Trophoblast cell (in vitro differentiated cells and primary cell): Measurements from ENCODE around the gene FITM1.

ENCODE experiments used
- DNase-seq, 2 donors: peaks; one replicate each; pipeline ENCODE4 v3.0.0-alpha.2; 2016
- H2AFZ ChIP-seq: 2 replicates; pipeline ENCODE4 v1.6.1; 2013; ENCODE audit warnings: low read length, moderate library complexity, mild to moderate bottlenecking; ENCODE audit not compliant: insufficient read depth, poor library complexity
- H2AK5ac ChIP-seq: 2 replicates; pipeline ENCODE4 v1.6.1; 2013; ENCODE audit warnings: mild to moderate bottlenecking, low read length
- H2BK120ac ChIP-seq: 2 replicates; pipeline ENCODE4 v1.6.1; 2013; ENCODE audit warnings: low read length, mild to moderate bottlenecking, moderate library complexity; ENCODE audit not compliant: insufficient read depth, poor library complexity
- H2BK12ac ChIP-seq: 2 replicates; pipeline ENCODE4 v1.6.1; 2013; ENCODE audit warnings: mild to moderate bottlenecking, low read length, moderate library complexity
- H2BK5ac ChIP-seq: 2 replicates; pipeline ENCODE4 v1.6.1; 2013; ENCODE audit warnings: low read length, low read depth, moderate library complexity, mild to moderate bottlenecking; ENCODE audit not compliant: poor library complexity
- H3K14ac ChIP-seq: 2 replicates; pipeline ENCODE4 v1.6.1; 2013; ENCODE audit warnings: mild to moderate bottlenecking, low read length
- H3K18ac ChIP-seq: 2 replicates; pipeline ENCODE4 v1.6.1; 2013; ENCODE audit warnings: mild to moderate bottlenecking, low read length
- H3K23ac ChIP-seq: 2 replicates; pipeline ENCODE4 v1.6.1; 2013; ENCODE audit warnings: low read length
- H3K27ac ChIP-seq: 2 replicates; pipeline ENCODE4 v1.5.1; 2013; ENCODE audit warnings: low read depth, mild to moderate bottlenecking, inconsistent platforms, low read length, moderate library complexity
- H3K27me3 ChIP-seq: 2 replicates; pipeline ENCODE4 v1.6.1; 2013; ENCODE audit warnings: inconsistent platforms, mild to moderate bottlenecking, low read length, moderate library complexity; ENCODE audit not compliant: insufficient read depth
- H3K36me3 ChIP-seq, 2 experiments: 1 replicate in 1 of 2; 2 replicates in 1 of 2; pipeline ENCODE4 v1.6.1; 2013; ENCODE audit warnings: low read length in 2 of 2, mild to moderate bottlenecking in 2 of 2, moderate library complexity in 1 of 2; ENCODE audit not compliant: insufficient read depth in 2 of 2, control insufficient read depth in 1 of 2
- H3K4ac ChIP-seq: 2 replicates; pipeline ENCODE4 v1.6.1; 2013; ENCODE audit warnings: low read depth, mild to moderate bottlenecking, low read length, moderate library complexity
- H3K4me1 ChIP-seq, 2 experiments: 1 replicate in 1 of 2; 2 replicates in 1 of 2; pipeline ENCODE4 v1.6.1; 2013; ENCODE audit warnings: low read length in 2 of 2, mild to moderate bottlenecking in 2 of 2, moderate library complexity in 1 of 2; ENCODE audit not compliant: insufficient read depth in 2 of 2, control insufficient read depth in 1 of 2
- H3K4me2 ChIP-seq: 2 replicates; pipeline ENCODE4 v1.6.1; 2013; ENCODE audit warnings: inconsistent platforms, mild to moderate bottlenecking, low read length, moderate library complexity
- H3K4me3 ChIP-seq: 2 replicates; pipeline ENCODE4 v1.5.1; 2013; ENCODE audit warnings: mild to moderate bottlenecking, low read depth, low read length, inconsistent platforms
- H3K79me1 ChIP-seq: one replicate; pipeline ENCODE4 v1.6.1; 2013; ENCODE audit warnings: low read length
- H3K79me2 ChIP-seq: 2 replicates; pipeline ENCODE4 v1.6.1; 2013; ENCODE audit warnings: low read length, mild to moderate bottlenecking; ENCODE audit not compliant: control insufficient read depth, insufficient read depth, poor library complexity
- H3K9ac ChIP-seq: 2 replicates; pipeline ENCODE4 v1.6.1; 2013; ENCODE audit warnings: mild to moderate bottlenecking, low read length
- H3K9me3 ChIP-seq: 2 replicates; pipeline ENCODE4 v1.6.1; 2013; ENCODE audit warnings: low read depth, mild to moderate bottlenecking, control low read depth, inconsistent platforms, low read length; ENCODE audit not compliant: insufficient read depth
- H4K12ac ChIP-seq: 2 replicates; pipeline ENCODE4 v1.6.1; 2013; ENCODE audit warnings: low read depth, mild to moderate bottlenecking, low read length, moderate library complexity
- H4K8ac ChIP-seq: 2 replicates; pipeline ENCODE4 v1.6.1; 2013; ENCODE audit warnings: low read depth, mild to moderate bottlenecking, low read length, moderate library complexity
- H4K91ac ChIP-seq: one replicate; pipeline ENCODE4 v1.6.1; 2013; ENCODE audit warnings: low read depth, mild to moderate bottlenecking, low read length, moderate library complexity
- WGBS: extraction: QIAGEN DNeasy Blood & Tissue Kit; methylation state at CpG from one replicate; pipeline ENCODE4 v1.1.7; 2013; ENCODE audit warnings: missing lambda C conversion rate; ENCODE audit not compliant: insufficient read length, insufficient coverage; ENCODE audit errors: extremely low coverage; 5-methylcytosine and 5-hydroxymethylcytosine counted together

FITM1 gene

GRCh38 chr14:24156840-24157239, 26.4 kb downstream of the FITM1 start:
- Histone ChIP-seq H3K27me3 (no peaks in the 10 kb centered on the region), H3K27ac (no peak overlapping the region), H3K4me2 (no peak overlapping the region), H4K12ac (no peak overlapping the region), H3K79me2 (peaks cover 2% of the 10 kb centered on the region), H3K36me3 (peaks cover 46 to 54% of the 10 kb centered on the region in 2 experiments), H3K9ac (no peak overlapping the region), H3K4me3 (no peak overlapping the region), H2BK120ac (no peak overlapping the region), H4K91ac (no peak overlapping the region), H3K79me1 (peaks cover 4% of the 10 kb centered on the region), H3K23ac (no peak overlapping the region), H3K4me1 (peaks cover 3 to 5% of the 10 kb centered on the region in 2 experiments), H4K8ac (no peak overlapping the region), H2AK5ac (no peak overlapping the region), H3K14ac (no peak overlapping the region), H3K9me3 (no peaks in the 10 kb centered on the region), H3K18ac (no peak overlapping the region), H2AFZ (no peak overlapping the region), H3K4ac (no peak overlapping the region), H2BK12ac (no peak overlapping the region), H2BK5ac (no peak overlapping the region)
- DNase-seq = no peak
- WGBS = no CpG with 5 or more reads among the region's 1 CpG

DNA sequence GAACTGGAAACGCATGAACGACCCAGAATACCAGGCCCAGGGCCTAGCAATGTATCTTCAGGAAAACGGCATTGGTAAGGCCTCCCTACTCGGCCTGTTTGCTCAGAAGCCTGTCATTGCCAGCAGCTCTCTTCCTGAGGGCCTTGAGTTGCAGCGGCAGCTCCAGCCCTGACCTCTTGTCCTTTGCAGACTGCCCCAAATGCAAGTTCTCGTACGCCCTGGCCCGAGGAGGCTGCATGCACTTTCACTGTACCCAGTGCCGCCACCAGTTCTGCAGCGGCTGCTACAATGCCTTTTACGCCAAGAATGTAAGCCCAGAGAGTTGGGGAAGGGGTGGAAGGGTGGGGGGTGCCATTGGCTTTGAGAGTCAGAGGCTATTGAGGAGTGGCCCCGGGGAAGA, 26.9 kb downstream of the FITM1 start:
- H3K79me2 ChIP-seq = peaks cover 2% of the 10 kb centered on the region
- no peak for DNase-seq
- no peak overlapping the region for H2BK5ac ChIP-seq
- H3K27ac ChIP-seq = no peak overlapping the region
- peaks cover 4% of the 10 kb centered on the region for H3K79me1 ChIP-seq
- no peak overlapping the region for H2BK12ac ChIP-seq
- WGBS = no CpG with 5 or more reads among the region's 12 CpGs
- H3K4me2 ChIP-seq = no peak overlapping the region
- H2AK5ac ChIP-seq = no peak overlapping the region
- no peak overlapping the region for H4K12ac ChIP-seq
- H3K4me3 ChIP-seq = no peak overlapping the region
- H3K23ac ChIP-seq = no peak overlapping the region
- no peak overlapping the region for H4K8ac ChIP-seq
- peaks cover 48 to 52% of the 10 kb centered on the region in 2 experiments for H3K36me3 ChIP-seq
- H3K9me3 ChIP-seq = no peaks in the 10 kb centered on the region
- H2AFZ ChIP-seq = no peak overlapping the region
- no peak overlapping the region for H3K4ac ChIP-seq
- H2BK120ac ChIP-seq = no peak overlapping the region
- H4K91ac ChIP-seq = no peak overlapping the region
- H3K14ac ChIP-seq = no peak overlapping the region
- H3K27me3 ChIP-seq = no peaks in the 10 kb centered on the region
- H3K18ac ChIP-seq = no peak overlapping the region
- H3K4me1 ChIP-seq = peaks cover 6 to 7% of the 10 kb centered on the region in 2 experiments
- no peak overlapping the region for H3K9ac ChIP-seq

DNA sequence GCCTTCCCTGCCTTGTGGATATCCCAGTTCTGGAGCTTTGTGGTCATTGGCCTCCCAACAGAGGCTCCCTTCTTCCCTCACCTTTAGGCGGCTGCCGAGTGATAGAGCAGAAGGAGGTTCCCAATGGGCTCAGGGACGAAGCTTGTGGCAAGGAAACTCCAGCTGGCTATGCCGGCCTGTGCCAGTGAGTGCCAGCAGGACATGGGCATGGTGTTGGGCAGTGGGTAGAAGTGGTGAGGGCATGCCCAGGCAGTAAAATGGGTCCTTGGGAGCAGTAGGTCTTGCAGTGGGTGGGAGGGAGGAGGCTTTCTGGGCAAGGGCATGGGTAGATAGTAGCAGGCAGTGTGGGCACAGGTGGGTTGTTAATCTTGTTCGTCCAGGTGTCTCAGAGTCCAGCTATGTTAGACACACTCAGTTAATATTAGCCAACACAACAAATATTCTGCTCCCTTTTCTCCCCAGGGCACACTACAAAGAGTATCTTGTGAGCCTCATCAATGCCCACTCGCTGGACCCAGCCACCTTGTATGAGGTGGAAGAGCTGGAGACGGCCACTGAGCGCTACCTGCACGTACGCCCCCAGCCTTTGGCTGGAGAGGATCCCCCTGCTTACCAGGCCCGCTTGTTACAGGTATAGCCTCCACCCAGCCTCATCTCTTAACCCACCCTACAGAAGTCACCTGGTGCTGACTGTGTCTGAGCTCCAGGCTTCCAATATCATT, 29.5 kb downstream of the FITM1 start:
- Histone ChIP-seq H2BK120ac (no peak overlapping the region), H3K4me2 (no peak overlapping the region), H3K23ac (no peak overlapping the region), H2AK5ac (no peak overlapping the region), H3K36me3 (peaks cover 66 to 67% of the 10 kb centered on the region in 2 experiments), H3K9me3 (no peaks in the 10 kb centered on the region), H3K18ac (no peak overlapping the region), H3K27me3 (no peaks in the 10 kb centered on the region), H2AFZ (no peak overlapping the region), H4K8ac (no peak overlapping the region), H4K91ac (no peak overlapping the region), H3K79me1 (peaks cover 4% of the 10 kb centered on the region), H3K4ac (no peak overlapping the region), H3K14ac (no peak overlapping the region), H2BK5ac (no peak overlapping the region), H3K9ac (no peak overlapping the region), H3K4me3 (no peak overlapping the region), H3K4me1 (peaks cover 6 to 7% of the 10 kb centered on the region in 2 experiments), H3K79me2 (peaks cover 2% of the 10 kb centered on the region), H2BK12ac (no peak overlapping the region), H4K12ac (no peak overlapping the region), H3K27ac (no peak overlapping the region)
- peak; percentile 35 to 62 for DNase-seq
- WGBS = no CpG with 5 or more reads among the region's 11 CpGs

DNA sequence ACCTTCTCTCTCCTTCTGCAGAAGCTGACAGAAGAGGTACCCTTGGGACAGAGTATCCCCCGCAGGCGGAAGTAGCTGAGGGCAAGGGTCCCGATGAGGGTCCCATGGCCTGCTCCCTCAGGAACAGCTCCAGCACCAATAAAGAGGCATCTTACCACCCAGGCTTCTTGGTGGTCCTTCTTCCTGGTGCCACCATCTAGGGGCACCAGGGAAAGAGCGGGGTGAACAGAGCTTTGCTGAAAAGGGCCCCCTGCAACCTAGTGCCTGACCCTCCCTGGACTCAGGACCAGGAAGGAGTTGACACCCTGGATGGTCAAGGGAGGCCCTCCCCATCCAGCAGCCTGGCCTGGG, 30.0 kb downstream of the FITM1 start:
- Histone ChIP-seq H3K9me3 (no peaks in the 10 kb centered on the region), H3K79me2 (peaks cover 2% of the 10 kb centered on the region), H3K9ac (no peak overlapping the region), H2BK5ac (no peak overlapping the region), H3K27ac (no peak overlapping the region), H3K4me2 (no peak overlapping the region), H3K23ac (no peak overlapping the region), H3K18ac (no peak overlapping the region), H4K91ac (no peak overlapping the region), H2AFZ (no peak overlapping the region), H3K4me1 (peaks cover 6 to 7% of the 10 kb centered on the region in 2 experiments), H3K79me1 (peaks cover 4% of the 10 kb centered on the region), H2AK5ac (no peak overlapping the region), H4K8ac (no peak overlapping the region), H3K4ac (no peak overlapping the region), H2BK12ac (no peak overlapping the region), H3K36me3 (peaks cover 66 to 67% of the 10 kb centered on the region in 2 experiments), H3K4me3 (no peak overlapping the region), H3K14ac (no peak overlapping the region), H4K12ac (no peak overlapping the region), H3K27me3 (no peaks in the 10 kb centered on the region), H2BK120ac (no peak overlapping the region)
- no CpG with 5 or more reads among the region's 4 CpGs for WGBS
- DNase-seq = no peak
